ENCODE measurements around the gene OR1J4. TPM values are rescaled to one million over a fixed set of nuclear protein-coding genes. Genes with fewer than 3 reads are reported as not detected.
"Not testable (repeated sequence)": the region's sequence is repeated elsewhere in the genome, so short reads cannot be mapped to it uniquely, and the experiment has no call there.

OR1J4 gene
- total and polyA plus RNA-seq, 2 experiments from 2014 or later, result 0.22 to 0.80 TPM

- H3K9me2 ChIP-seq (ENCODE audit: insufficient read depth), result no peaks in the 10 kb centered on the region
- H3K36me3 ChIP-seq (ENCODE audit: low read depth), result no peaks in the 10 kb centered on the region
- H3K4me1 ChIP-seq (ENCODE audit: insufficient read depth), result peaks cover 9% of the 10 kb centered on the region; the same call in 1 of the 2 replicates
- no peak overlapping the region for H3K27ac ChIP-seq
- H2AFZ ChIP-seq, result no peak overlapping the region
- no peaks in the 10 kb centered on the region for H4K20me1 ChIP-seq (ENCODE audit: insufficient read depth)
- in situ Hi-C loops (cut with MboI), result no loop called here
- no peak overlapping the region for H3K4me3 ChIP-seq
- TF ChIP-seq EZH2phosphoT487 (IDR thresholded peaks at IDR 0.05; ENCODE audit: insufficient read depth, low read depth) (no peak), EZH2 (IDR thresholded peaks at IDR 0.05; ENCODE audit: insufficient read depth, poor library complexity, severe bottlenecking) (no peak)
- no peak overlapping the region for H3K9ac ChIP-seq
- H3K4me2 ChIP-seq (ENCODE audit: unreplicated experiment), result no peak overlapping the region
- H3K9me3 ChIP-seq (ENCODE audit: low read depth), result no peaks in the 10 kb centered on the region
- no peaks in the 10 kb centered on the region for H3K79me2 ChIP-seq (ENCODE audit: insufficient read depth)
- H3F3A ChIP-seq (ENCODE audit: insufficient read depth), result no peaks in the 10 kb centered on the region
- WGBS, 2 experiments (ENCODE audit: low coverage in 1 of 2, low lambda C conversion rate in 2 of 2, missing lambda C conversion rate in 2 of 2), result 96 to 97% methylated on average over 1 of the region's 1 CpG
- no peaks in the 10 kb centered on the region for H3K27me3 ChIP-seq (replicated peaks; ENCODE audit: insufficient read depth)
- DNase-seq, result peak; percentile 46
Measured at GRCh38 chr9:122536134-122536533, 17.2 kb downstream of the OR1J4 start.

GRCh38 chr9:122537066-122537465 lies 18.1 kb downstream of the OR1J4 start:
- in situ Hi-C loops (cut with MboI); DNase-seq; H3K4me3 ChIP-seq; H4K20me1 ChIP-seq (ENCODE audit: insufficient read depth); H3F3A ChIP-seq (ENCODE audit: insufficient read depth); H2AFZ ChIP-seq; H3K27me3 ChIP-seq (replicated peaks; ENCODE audit: insufficient read depth); H3K9ac ChIP-seq; H3K4me2 ChIP-seq (ENCODE audit: unreplicated experiment); H3K9me2 ChIP-seq (ENCODE audit: insufficient read depth); H3K9me3 ChIP-seq (ENCODE audit: low read depth); H3K4me1 ChIP-seq (ENCODE audit: insufficient read depth); H3K36me3 ChIP-seq (ENCODE audit: low read depth); H3K79me2 ChIP-seq (ENCODE audit: insufficient read depth); H3K27ac ChIP-seq: not testable (repeated sequence)
- WGBS, 2 experiments (ENCODE audit: low coverage in 1 of 2, low lambda C conversion rate in 2 of 2, missing lambda C conversion rate in 2 of 2), result 72 to 78% methylated on average over 7 of the region's 7 CpGs

DNA sequence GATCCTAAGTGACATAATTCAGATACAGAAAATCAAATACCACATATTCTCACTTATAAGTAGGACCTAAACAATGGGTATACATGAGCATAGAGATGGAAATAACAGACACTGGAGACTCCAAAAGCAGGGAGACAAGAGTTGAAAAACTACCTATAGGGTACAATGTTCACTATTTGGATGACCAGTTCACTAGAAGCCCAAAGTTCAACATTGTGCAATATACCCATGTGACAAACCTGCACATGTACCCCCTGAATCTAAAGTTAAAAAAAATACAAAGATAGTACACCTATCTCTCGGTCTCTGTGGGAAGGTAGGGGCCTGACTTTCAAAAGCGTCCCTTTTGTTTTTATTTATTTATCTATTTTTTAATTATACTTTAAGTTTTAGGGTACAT lies 19.8 kb downstream of the OR1J4 start:
- Histone ChIP-seq H3K79me2 (ENCODE audit: insufficient read depth) (no peaks in the 10 kb centered on the region), H3F3A (ENCODE audit: insufficient read depth) (no peaks in the 10 kb centered on the region), H3K4me3 (no peak overlapping the region), H3K4me1 (ENCODE audit: insufficient read depth) (peaks cover 9% of the 10 kb centered on the region; the same call in 1 of the 2 replicates), H3K9me3 (ENCODE audit: low read depth) (no peaks in the 10 kb centered on the region), H2AFZ (no peak overlapping the region), H3K27ac (no peak overlapping the region), H3K9ac (no peak overlapping the region), H3K9me2 (ENCODE audit: insufficient read depth) (no peaks in the 10 kb centered on the region), H3K4me2 (ENCODE audit: unreplicated experiment) (no peak overlapping the region), H4K20me1 (ENCODE audit: insufficient read depth) (no peaks in the 10 kb centered on the region), H3K36me3 (ENCODE audit: low read depth) (no peaks in the 10 kb centered on the region), H3K27me3 (replicated peaks; ENCODE audit: insufficient read depth) (no peaks in the 10 kb centered on the region)
- TF ChIP-seq EZH2 (IDR thresholded peaks at IDR 0.05; ENCODE audit: insufficient read depth, poor library complexity, severe bottlenecking) (no peak), EZH2phosphoT487 (IDR thresholded peaks at IDR 0.05; ENCODE audit: insufficient read depth, low read depth) (no peak)
- DNase-seq, result no peak
- 50 to 54% methylated on average over 2 of the region's 2 CpGs for WGBS, 2 experiments (ENCODE audit: low coverage in 1 of 2, low lambda C conversion rate in 2 of 2, missing lambda C conversion rate in 2 of 2)
- in situ Hi-C loops (cut with MboI), result no loop called here

DNA sequence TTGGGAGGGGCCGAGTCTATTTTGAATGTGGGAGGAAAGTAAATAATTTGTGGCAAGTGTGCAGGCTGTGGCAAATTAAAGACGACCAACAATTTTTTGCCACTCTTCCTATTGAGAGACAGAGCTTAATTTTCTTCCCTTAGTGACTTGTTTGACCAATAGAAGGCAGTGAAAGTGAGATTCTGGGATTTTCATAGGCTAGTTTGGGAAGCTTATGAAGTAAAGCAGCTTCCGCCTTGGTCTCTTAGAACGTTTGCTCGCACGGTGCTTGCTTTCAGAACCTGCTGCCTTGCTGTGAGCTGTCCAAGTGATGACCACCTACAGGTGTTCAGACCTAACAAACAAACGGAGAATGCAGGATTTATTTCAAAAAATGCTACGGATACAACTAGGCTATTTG lies 27.3 kb downstream of the OR1J4 start:
- no peak overlapping the region for H3K9ac ChIP-seq
- H3K9me3 ChIP-seq (ENCODE audit: low read depth), result no peaks in the 10 kb centered on the region
- TF ChIP-seq EZH2 (IDR thresholded peaks at IDR 0.05; ENCODE audit: insufficient read depth, poor library complexity, severe bottlenecking), result no peak
- no peaks in the 10 kb centered on the region for H3K79me2 ChIP-seq (ENCODE audit: insufficient read depth)
- H3K36me3 ChIP-seq (ENCODE audit: low read depth), result no peaks in the 10 kb centered on the region
- H3K9me2 ChIP-seq (ENCODE audit: insufficient read depth), result no peaks in the 10 kb centered on the region
- H4K20me1 ChIP-seq (ENCODE audit: insufficient read depth), result no peaks in the 10 kb centered on the region
- H2AFZ ChIP-seq, result no peak overlapping the region
- H3K27me3 ChIP-seq (replicated peaks; ENCODE audit: insufficient read depth), result no peaks in the 10 kb centered on the region
- H3K4me1 ChIP-seq (ENCODE audit: insufficient read depth), result no peaks in the 10 kb centered on the region
- in situ Hi-C loops (cut with MboI), result no loop called here
- H3K4me3 ChIP-seq, result no peak overlapping the region
- no peak overlapping the region for H3K4me2 ChIP-seq (ENCODE audit: unreplicated experiment)
- H3F3A ChIP-seq (ENCODE audit: insufficient read depth), result no peaks in the 10 kb centered on the region
- no peak for DNase-seq
- WGBS, 2 experiments (ENCODE audit: low coverage in 1 of 2, low lambda C conversion rate in 2 of 2, missing lambda C conversion rate in 2 of 2), result 74 to 76% methylated on average over 8 of the region's 8 CpGs
- H3K27ac ChIP-seq, result no peak overlapping the region

DNA sequence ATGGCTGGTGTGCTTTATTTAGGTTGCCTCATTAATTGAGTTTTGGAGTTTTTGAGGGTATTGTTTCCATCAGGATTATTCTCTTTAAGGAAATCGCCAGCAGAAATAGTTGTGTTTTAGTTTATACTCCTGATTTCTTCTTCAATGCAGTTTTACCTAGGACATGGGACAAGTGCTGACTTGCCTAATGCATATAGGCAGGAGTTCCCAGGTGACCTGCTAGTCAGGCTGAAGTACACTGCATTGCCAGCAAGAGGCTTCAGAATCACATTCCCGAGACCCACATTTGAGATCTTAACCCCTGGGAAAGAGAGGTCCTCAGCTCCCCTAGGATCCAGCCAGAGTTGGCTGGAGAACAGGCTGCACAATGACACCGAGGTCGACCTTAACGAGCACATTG lies 32.4 kb downstream of the OR1J4 start:
- no peaks in the 10 kb centered on the region for H4K20me1 ChIP-seq (ENCODE audit: insufficient read depth)
- 69 to 73% methylated on average over 5 of the region's 5 CpGs for WGBS, 2 experiments (ENCODE audit: low coverage in 1 of 2, low lambda C conversion rate in 2 of 2, missing lambda C conversion rate in 2 of 2)
- no peak overlapping the region for H2AFZ ChIP-seq
- H3K4me1 ChIP-seq (ENCODE audit: insufficient read depth), result no peaks in the 10 kb centered on the region
- H3K9ac ChIP-seq, result no peak overlapping the region
- no peak overlapping the region for H3K4me3 ChIP-seq
- no peaks in the 10 kb centered on the region for H3K36me3 ChIP-seq (ENCODE audit: low read depth)
- no peaks in the 10 kb centered on the region for H3K9me3 ChIP-seq (ENCODE audit: low read depth)
- H3F3A ChIP-seq (ENCODE audit: insufficient read depth), result no peaks in the 10 kb centered on the region
- TF ChIP-seq EZH2 (IDR thresholded peaks at IDR 0.05; ENCODE audit: insufficient read depth, poor library complexity, severe bottlenecking), result no peak
- no peak for TF ChIP-seq EZH2phosphoT487 (IDR thresholded peaks at IDR 0.05; ENCODE audit: insufficient read depth, low read depth)
- H3K4me2 ChIP-seq (ENCODE audit: unreplicated experiment), result no peak overlapping the region
- in situ Hi-C loops (cut with MboI), result no loop called here
- no peak for DNase-seq
- no peak overlapping the region for H3K27ac ChIP-seq
- H3K79me2 ChIP-seq (ENCODE audit: insufficient read depth), result no peaks in the 10 kb centered on the region
- no peaks in the 10 kb centered on the region for H3K9me2 ChIP-seq (ENCODE audit: insufficient read depth)
- H3K27me3 ChIP-seq (replicated peaks; ENCODE audit: insufficient read depth), result no peaks in the 10 kb centered on the region
